GM23338 (cell line): ENCODE measurements around the gene ATP8A2.

ENCODE experiments used
- CTCF ChIP-seq, 2 experiments: fragments of 200-600 bp in 1 of 2; sonication (generic) in 1 of 2; conservative IDR thresholded peaks; 2 replicates each; pipeline versions ENCODE4 v1.5.1 to v1.6.1; 2016 to 2017; ENCODE audit warnings: antibody characterized with exemption in 2 of 2, low read depth in 2 of 2, mild to moderate bottlenecking in 2 of 2, moderate library complexity in 1 of 2
- EZH2phosphoT487 ChIP-seq: fragments of 200-600 bp; sonication (generic); IDR thresholded peaks from one replicate; pipeline ENCODE4 v1.8.1; 2018; ENCODE audit warnings: antibody characterized with exemption; ENCODE audit not compliant: unreplicated experiment
- ZNF462 ChIP-seq: fragments of 250-450 bp; sonication (Bioruptor Pico); IDR thresholded peaks from 2 replicates; pipeline ENCODE4 v1.5.0; 2020; ENCODE audit warnings: mild to moderate bottlenecking, moderate library complexity

DNA sequence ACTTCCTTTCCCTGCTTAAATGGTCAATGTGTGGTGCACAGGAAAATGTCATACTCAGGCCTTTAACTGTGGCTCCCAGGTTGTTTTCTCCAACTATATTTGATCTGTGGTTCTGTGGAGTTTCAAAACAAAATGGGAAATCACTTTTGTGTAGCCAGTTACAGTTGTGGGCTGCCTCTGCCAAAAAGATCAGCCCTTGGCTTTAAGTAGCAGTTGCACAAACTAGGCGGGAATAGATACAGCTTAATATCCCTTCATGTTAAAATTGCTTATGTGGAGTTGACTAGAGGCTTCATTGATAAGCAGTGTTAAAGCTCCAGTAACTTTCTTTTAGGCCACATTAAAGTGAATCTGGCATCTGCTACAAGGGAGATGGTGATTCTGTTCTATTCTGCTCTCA is 395.2 kb downstream of the ATP8A2 start:
- TF ChIP-seq EZH2phosphoT487 (no peak), CTCF (conservative IDR thresholded peaks at IDR 0.05; ENCODE audit: low read depth in 2 of 2) (no peak), ZNF462 (no peak)
